Epithelial cell of proximal tubule (primary cell): Measurements from ENCODE around the gene USP7. TPM values are rescaled to one million over a fixed set of nuclear protein-coding genes. Genes with fewer than 3 reads are reported as not detected.
A peak's percentile ranks its signal among the peaks of the same experiment; 100 is the strongest.

Source experiments
- DNase-seq: peaks from one replicate; pipeline ENCODE4 v3.0.0-alpha.2; 2011; ENCODE audit warnings: low read depth
- H3K4me3 ChIP-seq: 2 replicates; pipeline ENCODE4 v1.5.1; 2011; ENCODE audit warnings: low read depth, mild to moderate bottlenecking, low read length
- CTCF ChIP-seq: conservative IDR thresholded peaks from 2 replicates; pipeline ENCODE4 v1.5.1; 2012; ENCODE audit warnings: low read depth, mild to moderate bottlenecking, low read length
- total RNA-seq: library from RNA; depleted of rRNA; stranded (reverse); fragments of >200 nt; gene quantifications from 2 replicates; pipeline ENCODE4 v1.2.3, GENCODE V29; 2015

USP7 gene
- total RNA-seq, 1 donor from 2014 or later: 91.4 TPM

GRCh38 chr16:8887431-8887765 lies 76.3 kb downstream of the USP7 start:
- DNase-seq: no peak
- H3K4me3 ChIP-seq: no peak overlapping the region
- TF ChIP-seq CTCF: no peak

DNA sequence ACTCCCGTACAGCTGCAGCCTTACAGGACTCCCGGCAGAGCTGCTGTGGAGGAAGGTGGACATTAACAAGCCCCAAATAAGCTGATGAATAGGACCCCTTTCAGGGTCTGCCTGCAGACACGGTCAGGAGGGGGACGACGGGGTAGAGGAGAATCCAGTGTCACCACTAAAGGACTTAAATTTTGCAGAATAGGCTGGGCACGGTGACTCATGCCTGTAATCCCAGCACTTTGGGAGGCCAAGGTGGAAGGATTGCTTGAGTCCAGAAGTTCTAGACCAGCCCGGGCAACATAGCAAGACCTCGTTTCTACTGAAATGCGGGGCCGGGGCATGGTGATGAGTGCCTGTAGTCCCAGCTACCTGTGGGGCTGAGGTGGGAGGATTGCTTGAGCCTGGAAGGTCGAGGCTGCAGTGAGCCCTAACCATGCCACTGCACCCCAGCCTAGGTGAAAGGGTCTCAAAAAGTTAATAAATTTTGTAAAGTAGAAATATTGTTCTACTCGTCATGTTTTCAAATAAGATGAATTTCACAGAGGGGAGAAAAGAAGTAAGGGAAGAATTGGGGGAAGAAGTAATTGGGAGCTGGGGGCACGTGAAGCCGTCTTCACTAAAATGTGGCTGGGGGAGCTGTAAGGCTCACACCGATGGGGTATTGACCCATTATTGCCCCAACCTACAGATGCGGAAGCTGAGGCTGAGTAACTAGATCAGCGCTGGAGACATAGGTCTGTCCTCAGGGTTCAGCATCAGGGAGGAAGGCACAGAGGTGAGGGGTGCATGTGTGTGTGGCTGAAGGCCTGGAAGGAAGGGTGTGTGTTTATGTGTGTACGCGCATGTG lies 76.9 kb downstream of the USP7 start:
- no peak for DNase-seq
- no peak for TF ChIP-seq CTCF
- H3K4me3 ChIP-seq: no peak overlapping the region

DNA sequence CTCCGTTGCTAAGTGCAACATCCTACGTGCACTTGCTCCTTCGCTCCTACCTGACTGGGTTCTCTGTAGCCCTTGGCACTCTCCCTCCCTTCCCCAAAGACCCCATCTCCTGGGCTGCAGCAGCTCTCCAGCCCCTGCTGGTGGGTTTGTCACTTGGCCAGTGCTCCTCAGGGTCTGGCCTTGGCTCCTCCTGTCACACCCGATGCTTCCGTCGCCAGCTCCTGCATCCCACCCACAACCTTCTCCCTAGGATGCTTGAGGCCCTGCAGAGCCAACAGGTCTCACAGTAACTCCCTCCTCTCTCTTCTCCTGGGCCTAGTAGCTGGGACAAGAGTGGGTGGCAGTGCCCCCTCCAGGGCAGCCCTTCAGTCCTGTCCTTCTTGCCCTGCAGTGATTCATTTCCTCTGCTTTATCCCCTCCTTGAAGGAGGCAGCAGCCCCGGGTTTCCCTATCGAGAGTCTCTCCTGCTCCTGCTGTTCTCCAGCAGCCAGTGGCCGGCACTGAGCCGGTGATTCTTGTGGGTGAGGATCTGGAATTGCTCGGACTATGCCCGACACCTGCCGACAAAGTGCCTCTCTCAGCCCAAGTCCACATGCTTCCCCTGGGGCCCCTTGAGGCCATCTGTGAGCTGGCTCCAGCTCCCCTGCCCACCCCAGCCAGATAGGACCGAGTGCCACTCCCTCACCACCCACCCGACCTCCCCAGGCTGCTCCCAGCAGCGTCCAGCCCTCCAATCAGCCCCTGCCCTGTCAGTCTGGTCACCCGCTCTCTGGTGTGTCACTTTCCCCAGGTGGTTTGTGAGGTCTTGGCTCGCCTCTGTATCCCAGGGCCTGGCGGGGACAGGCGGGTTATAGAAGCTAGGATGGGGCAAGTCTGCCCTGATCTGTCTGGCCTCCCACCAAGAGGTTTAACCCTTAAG lies 77.8 kb downstream of the USP7 start:
- DNase-seq: no peak
- peak; percentile 26 for TF ChIP-seq CTCF
- peak overlapping the region; percentile 16 for H3K4me3 ChIP-seq

- H3K4me3 ChIP-seq: no peak overlapping the region
- no peak for TF ChIP-seq CTCF
These were observed 80.9 kb downstream of the USP7 start for GRCh38 chr16:8882725-8883377.

GRCh38 chr16:8882041-8882617 lies 81.6 kb downstream of the USP7 start, which contains the start of gene LITAFD:
Gene LITAFD (plus strand): TSS chr16:8882351. CDS start chr16:8884356, 2,005 bp downstream.
- no peak for DNase-seq
- TF ChIP-seq CTCF: no peak
- no peak within 1 kb of the TSS for H3K4me3 ChIP-seq

More at GRCh38 chr16:8882725-8883377, 80.9 kb downstream of the USP7 start:
- DNase-seq: no peak

DNA sequence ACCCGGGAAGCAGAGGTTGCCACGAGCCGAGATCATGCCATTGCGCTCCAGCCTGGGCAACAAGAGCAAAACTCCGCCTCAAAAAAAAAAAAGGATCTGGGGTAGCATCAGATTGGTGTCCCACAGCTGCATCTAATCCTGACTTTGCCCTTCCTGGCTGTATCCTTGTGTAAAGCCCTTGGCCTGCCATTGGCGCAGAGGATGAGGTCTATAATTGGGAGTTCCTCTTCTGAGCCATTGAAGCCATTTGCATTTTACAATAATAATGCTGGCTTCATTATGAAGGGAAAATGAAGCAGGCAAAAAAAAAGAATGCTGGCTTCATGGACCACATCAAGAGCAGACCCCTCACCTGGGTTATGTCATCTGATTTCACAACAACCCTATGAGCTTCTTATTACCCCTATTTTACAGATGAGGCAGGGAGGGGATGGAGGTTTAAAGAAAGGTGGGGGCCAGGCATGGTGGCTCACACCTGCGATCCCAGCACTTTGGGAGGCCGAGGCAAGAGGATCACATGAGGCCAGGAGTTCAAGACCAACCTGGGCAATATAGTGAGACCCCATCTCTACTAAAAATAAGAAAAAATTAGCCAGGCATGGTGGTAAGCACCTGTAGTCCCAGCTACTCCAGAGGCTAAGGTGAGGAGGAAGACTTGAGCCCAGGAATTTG lies 82.7 kb downstream of the USP7 start:
- H3K4me3 ChIP-seq: no peak overlapping the region
- no peak for TF ChIP-seq CTCF
- no peak for DNase-seq
